CD4-positive, alpha-beta T cell (primary cell): ENCODE data around the gene SLC2A6. TPM values are rescaled to one million over a fixed set of nuclear protein-coding genes. Genes with fewer than 3 reads are reported as not detected.

Source experiments
- ATAC-seq: fragments of 200-7000 bp; cut with Tn5 transposase; one replicate; pipeline ENCODE4 v1.10.0; 2022; ENCODE audit warnings: mild to moderate bottlenecking; ENCODE audit not compliant: poor library complexity
- CTCF ChIA-PET: fragments of 350-600 bp; sonication (Branson Sonifier 250); formaldehyde crosslinking; loops from one replicate; lab custom pipeline; 2021; ENCODE audit warnings: antibody characterized with exemption, inconsistent platforms; lab: Charles Lee
- POLR2A ChIA-PET: fragments of 350-600 bp; sonication (Branson Sonifier 250); formaldehyde crosslinking; loops from one replicate; lab custom pipeline; 2021; ENCODE audit warnings: antibody characterized with exemption, inconsistent platforms; lab: Charles Lee
- DNase-seq, 14 experiments: peaks; one replicate each; pipeline ENCODE4 v3.0.0-alpha.2; 2013 to 2020; ENCODE audit warnings: mixed read lengths in 2 of 14
- H3K27ac ChIP-seq, 2 donors: one replicate each; pipeline versions ENCODE4 v1.5.1 to v1.7.0; 2013; ENCODE audit warnings: low read length in 2 of 2, low read depth in 1 of 2, mild to moderate bottlenecking in 1 of 2
- H3K27me3 ChIP-seq, 2 experiments: 1 replicate in 1 of 2; 2 replicates in 1 of 2; pipeline versions ENCODE4 v1.6.1 to v1.7.0; 2013; ENCODE audit warnings: low read length in 2 of 2, control low read depth in 1 of 2, mild to moderate bottlenecking in 1 of 2, moderate library complexity in 1 of 2; ENCODE audit not compliant: insufficient read depth in 2 of 2, control insufficient read depth in 1 of 2
- H3K36me3 ChIP-seq: one replicate; pipeline ENCODE4 v1.6.1; 2013; ENCODE audit warnings: low read length, control low read depth; ENCODE audit not compliant: insufficient read depth
- H3K4me1 ChIP-seq: one replicate; pipeline ENCODE4 v1.6.1; 2013; ENCODE audit warnings: low read length, control low read depth; ENCODE audit not compliant: insufficient read depth
- H3K4me3 ChIP-seq: one replicate; pipeline ENCODE4 v1.5.1; 2013; ENCODE audit warnings: mild to moderate bottlenecking, low read length, moderate library complexity
- H3K9me3 ChIP-seq, 2 experiments: 1 replicate in 1 of 2; 2 replicates in 1 of 2; pipeline versions ENCODE4 v1.6.1 to v1.7.0; 2013; ENCODE audit warnings: low read length in 2 of 2, mild to moderate bottlenecking in 2 of 2, control low read depth in 1 of 2, moderate library complexity in 1 of 2; ENCODE audit not compliant: control insufficient read depth in 1 of 2, insufficient read depth in 1 of 2
- H3K27ac Mint-ChIP-seq: one replicate; pipeline ENCODE4 v1.8.0; 2020; ENCODE audit warnings: mixed read lengths
- H3K27me3 Mint-ChIP-seq: one replicate; pipeline ENCODE4 v1.8.0; 2021; ENCODE audit warnings: mixed read lengths
- H3K36me3 Mint-ChIP-seq: one replicate; pipeline ENCODE4 v1.8.0; 2021; ENCODE audit warnings: low read depth, mixed read lengths
- H3K4me1 Mint-ChIP-seq: one replicate; pipeline ENCODE4 v1.8.0; 2021; ENCODE audit warnings: low read depth, mixed read lengths
- H3K4me3 Mint-ChIP-seq: one replicate; pipeline ENCODE4 v1.8.0; 2020; ENCODE audit warnings: mild to moderate bottlenecking, mixed read lengths
- H3K9me3 Mint-ChIP-seq: one replicate; pipeline ENCODE4 v1.8.0; 2020; ENCODE audit warnings: mixed read lengths
- intact Hi-C, 2 experiments: fragments of 100-400 bp; cut with DNase I in 1 of 2; cut with micrococcal nuclease in 1 of 2; formaldehyde crosslinking; loops; one replicate each; pipeline versions ENCODE4 v1.15.1 to v1.9.0; 2023 to 2025; cut with DNase I, micrococcal nuclease
- total RNA-seq, 174 experiments: library from RNA in 2 of 174; stranded (reverse) in 2 of 174; gene quantifications; one replicate each; pipeline ENCODE4 v1.2.3 and lab custom pipeline; 2021 to 2026
- TF ChIP-seq, protein P1 (sequence below): fragments of 200-600 bp; IDR thresholded peaks from one replicate; pipeline ENCODE4 v1.8.0; 2022; ENCODE audit warnings: antibody characterized with exemption, mild to moderate bottlenecking

The SLC2A6 gene
- total RNA-seq, 2 experiments from 2014 or later, result 1.8 to 3.2 TPM

GRCh38 chr9:133518706-133519449 is 40.0 kb upstream of the SLC2A6 start:
- no peaks in the 10 kb centered on the region for H3K36me3 Mint-ChIP-seq
- Histone ChIP-seq H3K36me3 (no peaks in the 10 kb centered on the region), H3K27ac (no peak overlapping the region), H3K4me3 (no peak overlapping the region), H3K27me3 (no peaks in the 10 kb centered on the region), H3K9me3 (no peaks in the 10 kb centered on the region), H3K4me1 (no peaks in the 10 kb centered on the region)
- no peaks in the 10 kb centered on the region for H3K4me1 Mint-ChIP-seq
- CTCF ChIA-PET, result no interaction called here
- ATAC-seq (no peak), DNase-seq (no peak)
- no peak overlapping the region for H3K4me3 Mint-ChIP-seq
- H3K27me3 Mint-ChIP-seq, result no peaks in the 10 kb centered on the region
- no peaks in the 10 kb centered on the region for H3K9me3 Mint-ChIP-seq
- H3K27ac Mint-ChIP-seq, result no peak overlapping the region
- TF ChIP-seq, protein P1, sequence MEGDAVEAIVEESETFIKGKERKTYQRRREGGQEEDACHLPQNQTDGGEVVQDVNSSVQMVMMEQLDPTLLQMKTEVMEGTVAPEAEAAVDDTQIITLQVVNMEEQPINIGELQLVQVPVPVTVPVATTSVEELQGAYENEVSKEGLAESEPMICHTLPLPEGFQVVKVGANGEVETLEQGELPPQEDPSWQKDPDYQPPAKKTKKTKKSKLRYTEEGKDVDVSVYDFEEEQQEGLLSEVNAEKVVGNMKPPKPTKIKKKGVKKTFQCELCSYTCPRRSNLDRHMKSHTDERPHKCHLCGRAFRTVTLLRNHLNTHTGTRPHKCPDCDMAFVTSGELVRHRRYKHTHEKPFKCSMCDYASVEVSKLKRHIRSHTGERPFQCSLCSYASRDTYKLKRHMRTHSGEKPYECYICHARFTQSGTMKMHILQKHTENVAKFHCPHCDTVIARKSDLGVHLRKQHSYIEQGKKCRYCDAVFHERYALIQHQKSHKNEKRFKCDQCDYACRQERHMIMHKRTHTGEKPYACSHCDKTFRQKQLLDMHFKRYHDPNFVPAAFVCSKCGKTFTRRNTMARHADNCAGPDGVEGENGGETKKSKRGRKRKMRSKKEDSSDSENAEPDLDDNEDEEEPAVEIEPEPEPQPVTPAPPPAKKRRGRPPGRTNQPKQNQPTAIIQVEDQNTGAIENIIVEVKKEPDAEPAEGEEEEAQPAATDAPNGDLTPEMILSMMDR, result no peak
- POLR2A ChIA-PET, result no interaction called here
- intact Hi-C loops, result no loop called here

- Histone ChIP-seq H3K4me1 (no peaks in the 10 kb centered on the region), H3K36me3 (no peaks in the 10 kb centered on the region), H3K4me3 (no peak overlapping the region), H3K9me3 (no peaks in the 10 kb centered on the region), H3K27me3 (no peaks in the 10 kb centered on the region), H3K27ac (no peak overlapping the region)
- ChIA-PET CTCF (no interaction called here), POLR2A (no interaction called here)
- DNase-seq (no peak), ATAC-seq (no peak)
- Mint-ChIP-seq H3K9me3 (no peaks in the 10 kb centered on the region), H3K36me3 (no peaks in the 10 kb centered on the region), H3K27me3 (no peaks in the 10 kb centered on the region), H3K27ac (no peak overlapping the region), H3K4me1 (no peaks in the 10 kb centered on the region), H3K4me3 (no peak overlapping the region)
- intact Hi-C loops, result no loop called here
- TF ChIP-seq, protein P1, result no peak
Measured at GRCh38 chr9:133518200-133518599, 39.3 kb upstream of the SLC2A6 start.

GRCh38 chr9:133517711-133518110 is 38.8 kb upstream of the SLC2A6 start:
- no peaks in the 10 kb centered on the region for H3K27me3 Mint-ChIP-seq
- H3K9me3 ChIP-seq, result no peaks in the 10 kb centered on the region
- DNase-seq (no peak), ATAC-seq (no peak)
- H3K36me3 Mint-ChIP-seq, result no peaks in the 10 kb centered on the region
- intact Hi-C loops, result no loop called here
- H3K9me3 Mint-ChIP-seq, result no peaks in the 10 kb centered on the region
- CTCF ChIA-PET, result no interaction called here
- no peaks in the 10 kb centered on the region for H3K36me3 ChIP-seq
- POLR2A ChIA-PET, result no interaction called here
- H3K4me3 ChIP-seq, result no peak overlapping the region
- H3K27me3 ChIP-seq, result no peaks in the 10 kb centered on the region
- no peak overlapping the region for H3K27ac Mint-ChIP-seq
- TF ChIP-seq, protein P1, result no peak
- no peak overlapping the region for H3K27ac ChIP-seq
- no peaks in the 10 kb centered on the region for H3K4me1 ChIP-seq
- H3K4me3 Mint-ChIP-seq, result no peak overlapping the region
- H3K4me1 Mint-ChIP-seq, result no peaks in the 10 kb centered on the region
